Bladder microvascular endothelial cell (primary cell): Measurements from ENCODE around the gene AIDA. TPM values are rescaled to one million over a fixed set of nuclear protein-coding genes. Genes with fewer than 3 reads are reported as not detected.

ENCODE experiments used
- total RNA-seq: library from RNA; depleted of rRNA; stranded (reverse); fragments of >200 nt; gene quantifications from 2 replicates; pipeline ENCODE4 v1.2.3, GENCODE V29; 2014

Gene AIDA
- 38.7 and 65.8 TPM in 2 replicates for total RNA-seq

GRCh38 chr1:222712253-222713090 is at the start of gene AIDA, which contains the start of gene BROX:
TSS of gene AIDA (minus strand) at chr1:222712491. CDS start at chr1:222712317, 174 bp downstream.
TSS of gene BROX (plus strand) at chr1:222712564. CDS start at chr1:222715700, 3,136 bp downstream.

GRCh38 chr1:222736972-222737371 is 24.7 kb upstream of the AIDA start, which contains the start of gene FAM177B:
TSS of gene FAM177B (plus strand) at chr1:222737202. CDS start at chr1:222746546, 9,344 bp downstream.

Other genes starting within 250 kb of the AIDA start
- gene HHIPL2, start 164.4 kb downstream of the AIDA start, total RNA-seq, result not detected in 2 replicates
- gene TAF1A, start 122.6 kb downstream of the AIDA start, total RNA-seq, result 2.9 and 3.9 TPM in 2 replicates
- 18.6 and 45.3 TPM in 2 replicates for gene MIA3, start 94.4 kb downstream of the AIDA start, total RNA-seq
- 23.8 and 29.6 TPM in 2 replicates for gene BROX, start 73 bp upstream of the AIDA start, total RNA-seq
- not detected in 2 replicates for gene FAM177B, start 24.7 kb upstream of the AIDA start, total RNA-seq
- gene DISP1, start 102.5 kb upstream of the AIDA start, total RNA-seq, result 0.81 and 2.1 TPM in 2 replicates